Activated T-cell treated with anti-CD3 and anti-CD28 coated beads, Interleukin-2, amount 50 U/mL, for 24 hours (primary cell): ENCODE data around the gene CENPQ.

Source experiments
- DNase-seq: peaks from one replicate; pipeline ENCODE4 v3.0.0-alpha.2; 2020
- H3K27ac Mint-ChIP-seq: 2 replicates; pipeline ENCODE4 v1.8.0; 2020; ENCODE audit warnings: mild to moderate bottlenecking, mixed read lengths
- H3K27me3 Mint-ChIP-seq: 2 replicates; pipeline ENCODE4 v1.8.0; 2020; ENCODE audit warnings: mixed read lengths
- H3K36me3 Mint-ChIP-seq: 2 replicates; pipeline ENCODE4 v1.8.0; 2020; ENCODE audit warnings: low read depth, mixed read lengths
- H3K4me1 Mint-ChIP-seq: 2 replicates; pipeline ENCODE4 v1.8.0; 2020; ENCODE audit warnings: low read depth, mixed read lengths
- H3K4me3 Mint-ChIP-seq: 2 replicates; pipeline ENCODE4 v1.8.0; 2020; ENCODE audit warnings: mild to moderate bottlenecking, moderate library complexity, mixed read lengths
- H3K9me3 Mint-ChIP-seq: 2 replicates; pipeline ENCODE4 v1.8.0; 2020; ENCODE audit warnings: mixed read lengths

Gene CENPQ

GRCh38 chr6:49517919-49518318 is 54.7 kb downstream of the CENPQ start:
- Mint-ChIP-seq H3K27ac (no peak overlapping the region), H3K4me3 (no peak overlapping the region), H3K4me1 (no peaks in the 10 kb centered on the region), H3K36me3 (no peaks in the 10 kb centered on the region), H3K9me3 (no peaks in the 10 kb centered on the region), H3K27me3 (peaks cover 21% of the 10 kb centered on the region)
- no peak for DNase-seq

GRCh38 chr6:49519660-49520059 is 56.5 kb downstream of the CENPQ start:
- Mint-ChIP-seq H3K4me3 (no peak overlapping the region), H3K27ac (no peak overlapping the region), H3K36me3 (no peaks in the 10 kb centered on the region), H3K27me3 (peaks cover 10% of the 10 kb centered on the region), H3K4me1 (no peaks in the 10 kb centered on the region), H3K9me3 (no peaks in the 10 kb centered on the region)
- DNase-seq, result no peak

GRCh38 chr6:49522710-49523593 is 59.8 kb downstream of the CENPQ start:
- Mint-ChIP-seq H3K4me3 (no peak overlapping the region), H3K36me3 (no peaks in the 10 kb centered on the region), H3K4me1 (no peaks in the 10 kb centered on the region), H3K27ac (no peak overlapping the region), H3K27me3 (peaks cover 2% of the 10 kb centered on the region), H3K9me3 (no peaks in the 10 kb centered on the region)
- no peak for DNase-seq

GRCh38 chr6:49523901-49524300 is 60.7 kb downstream of the CENPQ start:
- no peaks in the 10 kb centered on the region for H3K36me3 Mint-ChIP-seq
- no peak for DNase-seq
- H3K27ac Mint-ChIP-seq, result no peak overlapping the region
- no peaks in the 10 kb centered on the region for H3K4me1 Mint-ChIP-seq
- no peak overlapping the region for H3K4me3 Mint-ChIP-seq
- no peaks in the 10 kb centered on the region for H3K9me3 Mint-ChIP-seq
- peaks cover 6% of the 10 kb centered on the region for H3K27me3 Mint-ChIP-seq

GRCh38 chr6:49524541-49524940 is 61.4 kb downstream of the CENPQ start:
- Mint-ChIP-seq H3K9me3 (no peaks in the 10 kb centered on the region), H3K36me3 (no peaks in the 10 kb centered on the region), H3K4me3 (no peak overlapping the region), H3K27me3 (peaks cover 7% of the 10 kb centered on the region), H3K27ac (no peak overlapping the region), H3K4me1 (no peaks in the 10 kb centered on the region)
- DNase-seq, result no peak

GRCh38 chr6:49526598-49526997 is 63.4 kb downstream of the CENPQ start:
- no peaks in the 10 kb centered on the region for H3K4me1 Mint-ChIP-seq
- no peaks in the 10 kb centered on the region for H3K9me3 Mint-ChIP-seq
- no peak overlapping the region for H3K27ac Mint-ChIP-seq
- peaks cover 7% of the 10 kb centered on the region for H3K27me3 Mint-ChIP-seq
- no peak overlapping the region for H3K4me3 Mint-ChIP-seq
- no peaks in the 10 kb centered on the region for H3K36me3 Mint-ChIP-seq
- DNase-seq, result no peak

- peaks cover 2% of the 10 kb centered on the region for H3K4me1 Mint-ChIP-seq
- no peaks in the 10 kb centered on the region for H3K36me3 Mint-ChIP-seq
- H3K27ac Mint-ChIP-seq, result no peak overlapping the region
- no peak overlapping the region for H3K4me3 Mint-ChIP-seq
- H3K27me3 Mint-ChIP-seq, result peaks cover 11% of the 10 kb centered on the region
- H3K9me3 Mint-ChIP-seq, result no peaks in the 10 kb centered on the region
- DNase-seq, result no peak
Observed at GRCh38 chr6:49527320-49527719, 64.2 kb downstream of the CENPQ start.

GRCh38 chr6:49528571-49528970 is 65.4 kb downstream of the CENPQ start:
- no peak for DNase-seq
- H3K27me3 Mint-ChIP-seq, result peaks cover 11% of the 10 kb centered on the region
- no peak overlapping the region for H3K27ac Mint-ChIP-seq
- peaks cover 2% of the 10 kb centered on the region for H3K4me1 Mint-ChIP-seq
- H3K36me3 Mint-ChIP-seq, result no peaks in the 10 kb centered on the region
- no peak overlapping the region for H3K4me3 Mint-ChIP-seq
- no peaks in the 10 kb centered on the region for H3K9me3 Mint-ChIP-seq

GRCh38 chr6:49530141-49530776 is 67.1 kb downstream of the CENPQ start:
- Mint-ChIP-seq H3K9me3 (no peaks in the 10 kb centered on the region), H3K36me3 (no peaks in the 10 kb centered on the region), H3K4me3 (no peak overlapping the region), H3K4me1 (peaks cover 2% of the 10 kb centered on the region), H3K27ac (no peak overlapping the region), H3K27me3 (peaks cover 14% of the 10 kb centered on the region)
- no peak for DNase-seq

GRCh38 chr6:49531774-49532569 is 68.8 kb downstream of the CENPQ start:
- H3K4me3 Mint-ChIP-seq, result no peak overlapping the region

GRCh38 chr6:49535795-49536194 is 72.6 kb downstream of the CENPQ start:
- no peak overlapping the region for H3K4me3 Mint-ChIP-seq
- H3K36me3 Mint-ChIP-seq, result no peaks in the 10 kb centered on the region
- DNase-seq, result no peak
- H3K27ac Mint-ChIP-seq, result no peak overlapping the region
- H3K9me3 Mint-ChIP-seq, result no peaks in the 10 kb centered on the region
- H3K4me1 Mint-ChIP-seq, result peaks cover 2% of the 10 kb centered on the region
- peaks cover 7% of the 10 kb centered on the region for H3K27me3 Mint-ChIP-seq

More at GRCh38 chr6:49531774-49532569, 68.8 kb downstream of the CENPQ start:
- H3K9me3 Mint-ChIP-seq, result no peaks in the 10 kb centered on the region
- H3K27me3 Mint-ChIP-seq, result peaks cover 14% of the 10 kb centered on the region
- H3K27ac Mint-ChIP-seq, result no peak overlapping the region
- peaks cover 2% of the 10 kb centered on the region for H3K4me1 Mint-ChIP-seq
- no peaks in the 10 kb centered on the region for H3K36me3 Mint-ChIP-seq
- DNase-seq, result no peak

- Mint-ChIP-seq H3K36me3 (no peaks in the 10 kb centered on the region), H3K4me3 (no peak overlapping the region), H3K27me3 (peaks cover 3% of the 10 kb centered on the region), H3K9me3 (no peaks in the 10 kb centered on the region), H3K27ac (no peak overlapping the region), H3K4me1 (peaks cover 4% of the 10 kb centered on the region)
- no peak for DNase-seq
Observed at GRCh38 chr6:49539102-49539501, 75.9 kb downstream of the CENPQ start.

- H3K36me3 Mint-ChIP-seq, result no peaks in the 10 kb centered on the region
- no peaks in the 10 kb centered on the region for H3K9me3 Mint-ChIP-seq
- no peak overlapping the region for H3K27ac Mint-ChIP-seq
- H3K4me1 Mint-ChIP-seq, result peaks cover 4% of the 10 kb centered on the region
- H3K4me3 Mint-ChIP-seq, result no peak overlapping the region
- H3K27me3 Mint-ChIP-seq, result no peaks in the 10 kb centered on the region
- DNase-seq, result no peak
Observed at GRCh38 chr6:49540614-49541013, 77.4 kb downstream of the CENPQ start.

GRCh38 chr6:49541210-49541724 is 78.1 kb downstream of the CENPQ start:
- H3K9me3 Mint-ChIP-seq, result no peaks in the 10 kb centered on the region
- H3K4me3 Mint-ChIP-seq, result no peak overlapping the region
- no peaks in the 10 kb centered on the region for H3K27me3 Mint-ChIP-seq
- H3K4me1 Mint-ChIP-seq, result peaks cover 4% of the 10 kb centered on the region
- no peak for DNase-seq
- no peak overlapping the region for H3K27ac Mint-ChIP-seq
- no peaks in the 10 kb centered on the region for H3K36me3 Mint-ChIP-seq
